Colonic mucosa (tissue), 4 donors: ENCODE results near the gene SERPINB4. TPM values are rescaled to one million over a fixed set of nuclear protein-coding genes. Genes with fewer than 3 reads are reported as not detected.

Experiments used
- DNase-seq: peaks from one replicate; pipeline ENCODE4 v3.0.0-alpha.2; 2020
- H3K27ac ChIP-seq: fragments of 200-600 bp; one replicate; pipeline ENCODE4 v1.8.0; 2021
- H3K27me3 ChIP-seq: fragments of 200-600 bp; one replicate; pipeline ENCODE4 v1.8.0; 2021
- H3K36me3 ChIP-seq: fragments of 200-600 bp; one replicate; pipeline ENCODE4 v1.8.0; 2021
- H3K4me1 ChIP-seq: fragments of 200-600 bp; one replicate; pipeline ENCODE4 v1.8.0; 2021; ENCODE audit warnings: mild to moderate bottlenecking
- H3K4me3 ChIP-seq: fragments of 200-600 bp; one replicate; pipeline ENCODE4 v1.8.0; 2021
- H3K9ac ChIP-seq, 2 donors: one replicate each; pipeline ENCODE4 v1.7.0; 2013; ENCODE audit warnings: control low read depth in 2 of 2, low read depth in 2 of 2, low read length in 2 of 2
- H3K9me3 ChIP-seq: fragments of 200-600 bp; one replicate; pipeline ENCODE4 v1.8.0; 2021
- CTCF ChIP-seq: fragments of 200-600 bp; IDR thresholded peaks from one replicate; pipeline ENCODE4 v1.8.0; 2022; ENCODE audit warnings: antibody characterized with exemption, mild to moderate bottlenecking
- intact Hi-C: fragments of 100-400 bp; cut with DNase I; formaldehyde crosslinking; loops from one replicate; pipeline ENCODE4 v1.14.1; 2022
- total RNA-seq, 2 donors: library from RNA; stranded (reverse); fragmentation: NEBNext Ultra II Directional in 1 of 2; extraction: Animal tissue kit (Norgen Biotek cat#: 25700) in 1 of 2; gene quantifications; one replicate each; pipeline ENCODE4 v1.2.1, GENCODE V29; 2021
- donor health status: healthy.
- donor health status: DM: no; HTN: no; CAD: no.
- donor health status: DM: no; HTN: no; CAD: no.

SERPINB4 gene
- total RNA-seq, 2 donors from 2014 or later: not detected

- intact Hi-C loops: no loop called here
- H3K27ac ChIP-seq: no peak overlapping the region
- no peak for TF ChIP-seq CTCF
These were observed 26.8 kb downstream of the SERPINB4 start for GRCh38 chr18:63617049-63617914.

GRCh38 chr18:63613420-63613819 is 30.6 kb downstream of the SERPINB4 start:
- no peaks in the 10 kb centered on the region for H3K4me1 ChIP-seq
- no peak for TF ChIP-seq CTCF
- H3K27me3 ChIP-seq: no peaks in the 10 kb centered on the region
- H3K27ac ChIP-seq: no peak overlapping the region
- DNase-seq: no peak
- no peak overlapping the region for H3K4me3 ChIP-seq
- H3K9me3 ChIP-seq: no peaks in the 10 kb centered on the region
- intact Hi-C loops: no loop called here
- H3K36me3 ChIP-seq: no peaks in the 10 kb centered on the region
- H3K9ac ChIP-seq: no peak overlapping the region

More at GRCh38 chr18:63617049-63617914, 26.8 kb downstream of the SERPINB4 start:
- Histone ChIP-seq H3K9me3 (no peaks in the 10 kb centered on the region), H3K4me3 (no peak overlapping the region), H3K27me3 (no peaks in the 10 kb centered on the region), H3K36me3 (no peaks in the 10 kb centered on the region), H3K9ac (no peak overlapping the region), H3K4me1 (no peaks in the 10 kb centered on the region)
- DNase-seq: no peak

- no peaks in the 10 kb centered on the region for H3K4me1 ChIP-seq
- no peaks in the 10 kb centered on the region for H3K9me3 ChIP-seq
- no peak for DNase-seq
- TF ChIP-seq CTCF: no peak
- H3K27ac ChIP-seq: no peak overlapping the region
- no peaks in the 10 kb centered on the region for H3K27me3 ChIP-seq
- intact Hi-C loops: loop anchor here (10.0 kb wide), 1 partner anchor 198 kb away; no protein-coding TSS in a partner anchor
- no peak overlapping the region for H3K9ac ChIP-seq
- no peak overlapping the region for H3K4me3 ChIP-seq
- no peaks in the 10 kb centered on the region for H3K36me3 ChIP-seq
These were observed 37.5 kb downstream of the SERPINB4 start for GRCh38 chr18:63606526-63606925.

GRCh38 chr18:63604791-63605567 is 39.1 kb downstream of the SERPINB4 start:
- Histone ChIP-seq H3K4me1 (no peaks in the 10 kb centered on the region), H3K9me3 (no peaks in the 10 kb centered on the region), H3K4me3 (no peak overlapping the region), H3K9ac (no peak overlapping the region), H3K36me3 (no peaks in the 10 kb centered on the region), H3K27me3 (no peaks in the 10 kb centered on the region), H3K27ac (no peak overlapping the region)
- TF ChIP-seq CTCF: no peak
- intact Hi-C loops: loop anchor here (10.0 kb wide), 1 partner anchor 200 kb away; no protein-coding TSS in a partner anchor
- DNase-seq: no peak

GRCh38 chr18:63603772-63604171 is 40.3 kb downstream of the SERPINB4 start:
- Histone ChIP-seq H3K9ac (no peak overlapping the region), H3K36me3 (no peaks in the 10 kb centered on the region)
- no peak for TF ChIP-seq CTCF

More at GRCh38 chr18:63603772-63604171, 40.3 kb downstream of the SERPINB4 start:
- H3K9me3 ChIP-seq: no peaks in the 10 kb centered on the region
- no peak for DNase-seq
- H3K27ac ChIP-seq: no peak overlapping the region
- intact Hi-C loops: loop anchor here (10.0 kb wide), 1 partner anchor 201 kb away; no protein-coding TSS in a partner anchor
- no peak overlapping the region for H3K4me3 ChIP-seq
- H3K4me1 ChIP-seq: no peaks in the 10 kb centered on the region
- H3K27me3 ChIP-seq: no peaks in the 10 kb centered on the region
